ENCODE data around the gene NCOA1.

Gene NCOA1

DNA sequence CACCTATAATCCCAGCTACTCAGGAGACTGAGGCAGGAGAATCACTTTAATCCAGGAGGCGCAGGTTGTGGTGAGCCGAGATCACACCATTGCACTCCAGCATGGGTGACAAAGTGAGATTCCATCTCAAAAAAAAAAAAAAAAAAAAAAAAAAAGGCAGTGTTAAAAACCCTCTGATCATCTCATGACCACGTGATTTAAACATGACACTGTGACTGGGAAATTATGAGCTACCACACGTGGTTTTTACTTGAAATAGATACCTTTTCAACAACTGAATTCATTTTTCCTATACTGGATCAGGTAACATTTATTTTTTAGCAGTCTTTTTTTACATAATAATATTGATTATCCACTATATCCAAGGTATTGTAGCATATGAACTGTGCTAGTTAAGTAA lies 199.5 kb downstream of the NCOA1 start:
- no peak for DNase-seq (ENCODE audit: low read depth in 3 of 3)

DNA sequence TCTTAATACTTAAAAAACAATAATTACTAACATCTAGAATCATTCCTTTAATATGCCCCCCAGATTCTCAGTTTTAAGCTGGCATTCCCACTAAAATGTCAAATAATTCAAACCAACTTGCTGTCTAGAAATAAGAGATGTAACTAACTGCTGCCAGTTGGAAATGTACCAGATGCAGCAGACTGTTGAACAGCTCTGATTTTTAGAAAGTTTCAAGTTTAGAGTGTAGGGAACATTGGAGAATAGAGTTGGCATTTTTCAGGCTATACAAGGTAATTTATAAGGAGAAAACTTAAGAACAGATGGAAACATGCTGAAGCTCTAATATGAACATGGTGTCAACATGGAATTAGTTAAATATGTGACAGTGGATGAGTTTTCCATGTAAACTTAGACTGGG lies 200.8 kb downstream of the NCOA1 start:
- no peak for DNase-seq (ENCODE audit: low read depth in 3 of 3)

DNA sequence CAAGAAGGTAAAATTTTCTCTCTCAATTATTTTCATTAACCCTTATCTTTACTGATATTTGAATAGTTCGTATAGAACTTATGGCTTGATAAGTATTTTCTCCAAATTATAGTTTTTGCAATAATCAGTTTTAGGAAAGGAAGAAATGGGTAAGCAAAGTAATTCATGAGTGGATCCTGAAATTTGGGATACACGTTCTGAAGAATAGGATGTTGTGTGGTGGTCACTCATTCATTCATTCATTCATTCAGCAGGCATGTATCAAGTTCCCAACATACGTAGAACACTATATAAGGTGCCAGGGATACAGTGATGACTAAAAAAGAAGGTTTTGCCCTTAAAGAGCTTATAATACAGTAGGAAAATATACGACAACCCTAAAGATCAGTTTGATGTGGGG lies 206.7 kb downstream of the NCOA1 start:
- no peak for DNase-seq (ENCODE audit: low read depth in 3 of 3)

DNA sequence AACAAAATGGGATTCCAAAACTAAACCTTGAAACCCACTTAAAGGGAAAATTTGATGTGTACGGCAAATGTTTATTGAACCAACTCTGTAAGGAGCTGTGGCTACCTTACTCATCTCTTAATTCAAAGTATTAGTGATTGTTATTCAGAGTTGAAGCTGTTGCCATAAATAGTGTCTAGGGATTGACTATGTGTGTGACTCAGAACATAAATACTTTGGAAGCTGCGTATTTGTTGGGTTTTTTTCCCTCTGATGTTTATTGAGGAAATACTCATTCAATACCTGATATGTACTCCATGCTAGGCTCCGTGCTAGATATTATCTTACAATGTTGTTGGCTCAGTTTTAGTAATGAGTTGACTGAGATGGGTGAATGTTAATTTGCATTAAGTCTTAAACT lies 211.7 kb downstream of the NCOA1 start:
- DNase-seq (ENCODE audit: low read depth in 3 of 3), result no peak

DNA sequence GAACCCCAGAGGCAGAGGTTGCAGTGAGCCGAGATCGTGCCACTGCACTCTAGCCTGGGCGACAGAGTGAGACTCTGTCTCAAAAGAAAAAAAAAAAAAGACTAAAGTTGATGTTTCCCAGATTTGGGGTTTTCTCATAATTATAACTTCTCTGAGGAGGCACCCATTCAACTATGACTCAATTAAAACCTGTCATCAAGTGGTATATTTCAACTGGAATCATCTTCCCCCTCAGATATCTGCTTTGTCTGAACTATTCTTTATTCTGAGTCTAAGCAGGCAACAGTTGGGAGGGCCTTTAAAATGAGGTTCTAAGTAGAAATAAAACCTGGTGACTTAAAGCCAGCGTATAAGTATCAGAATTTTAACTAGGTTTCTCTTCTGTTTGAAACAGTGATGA lies 213.6 kb downstream of the NCOA1 start:
- no peak for DNase-seq (ENCODE audit: low read depth in 3 of 3)

DNA sequence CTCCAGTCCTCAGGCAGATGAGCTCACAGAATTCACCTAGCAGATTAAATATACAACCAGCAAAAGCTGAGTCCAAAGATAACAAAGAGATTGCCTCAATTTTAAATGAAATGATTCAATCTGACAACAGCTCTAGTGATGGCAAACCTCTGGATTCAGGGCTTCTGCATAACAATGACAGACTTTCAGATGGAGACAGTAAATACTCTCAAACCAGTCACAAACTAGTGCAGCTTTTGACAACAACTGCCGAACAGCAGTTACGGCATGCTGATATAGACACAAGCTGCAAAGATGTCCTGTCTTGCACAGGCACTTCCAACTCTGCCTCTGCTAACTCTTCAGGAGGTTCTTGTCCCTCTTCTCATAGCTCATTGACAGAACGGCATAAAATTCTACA lies 216.1 kb downstream of the NCOA1 start:
- DNase-seq (ENCODE audit: low read depth in 3 of 3), result no peak

DNA sequence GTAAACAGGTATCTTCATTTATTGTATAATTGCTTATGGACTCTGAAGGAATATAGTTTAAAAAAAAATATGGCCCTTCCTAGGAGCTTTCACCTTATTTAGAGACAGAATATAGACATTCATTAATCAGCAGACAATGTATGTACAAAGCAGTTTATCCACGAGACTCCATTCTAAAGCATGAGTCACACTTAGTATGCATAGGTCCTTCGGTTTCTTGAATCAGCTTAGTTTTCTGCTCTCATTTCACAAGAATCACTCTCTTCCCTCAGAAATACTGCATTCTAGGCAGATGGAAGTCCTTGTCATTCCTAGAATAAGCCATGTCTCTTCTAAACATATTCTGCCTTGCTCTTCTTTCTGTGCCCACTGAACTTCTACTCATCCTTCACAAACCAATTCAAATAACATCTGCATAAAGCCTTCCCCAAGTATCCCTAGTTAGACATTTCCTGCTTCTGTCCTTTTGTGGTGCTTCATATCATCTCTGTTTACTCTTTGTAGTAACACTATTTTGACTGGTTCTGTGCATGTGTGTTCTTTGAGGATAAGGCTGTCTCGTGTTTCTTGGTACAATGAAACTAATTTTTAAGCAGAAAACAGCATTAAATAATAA lies 217.6 kb downstream of the NCOA1 start:
- no peak for DNase-seq (ENCODE audit: low read depth in 3 of 3)

DNA sequence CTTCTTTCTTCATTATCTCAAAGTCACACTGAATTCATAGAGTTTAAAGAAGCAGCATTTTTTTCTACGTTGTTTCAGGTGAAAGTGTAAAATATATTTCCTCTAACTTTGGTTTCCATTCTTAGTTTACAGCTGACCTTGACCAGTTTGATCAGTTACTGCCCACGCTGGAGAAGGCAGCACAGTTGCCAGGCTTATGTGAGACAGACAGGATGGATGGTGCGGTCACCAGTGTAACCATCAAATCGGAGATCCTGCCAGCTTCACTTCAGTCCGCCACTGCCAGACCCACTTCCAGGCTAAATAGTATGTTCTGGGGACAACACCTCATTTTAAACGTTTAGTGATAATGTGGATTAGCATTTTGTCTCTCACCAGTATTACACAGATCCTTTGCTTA lies 219.8 kb downstream of the NCOA1 start:
- no peak for DNase-seq (ENCODE audit: low read depth in 3 of 3)

DNA sequence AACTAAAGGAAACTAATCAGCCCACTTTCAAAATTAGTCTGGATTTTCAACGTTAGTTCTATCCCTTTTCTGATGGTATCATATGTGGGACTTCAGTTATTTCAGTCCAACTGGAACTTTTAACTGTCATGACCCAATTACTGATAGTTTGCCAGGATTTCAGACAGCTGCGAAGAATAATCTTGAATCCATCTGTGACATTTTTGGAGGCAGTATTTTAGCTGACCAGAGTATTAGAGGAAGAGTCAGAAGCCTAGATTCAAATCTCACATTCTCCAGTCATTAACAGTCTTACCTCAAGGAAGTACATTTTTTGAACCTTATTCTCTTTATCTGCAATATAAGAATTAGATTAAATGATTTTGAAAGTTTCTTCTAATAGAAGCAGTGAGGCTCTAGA lies 220.8 kb downstream of the NCOA1 start:
- DNase-seq (ENCODE audit: low read depth in 3 of 3), result no peak

DNA sequence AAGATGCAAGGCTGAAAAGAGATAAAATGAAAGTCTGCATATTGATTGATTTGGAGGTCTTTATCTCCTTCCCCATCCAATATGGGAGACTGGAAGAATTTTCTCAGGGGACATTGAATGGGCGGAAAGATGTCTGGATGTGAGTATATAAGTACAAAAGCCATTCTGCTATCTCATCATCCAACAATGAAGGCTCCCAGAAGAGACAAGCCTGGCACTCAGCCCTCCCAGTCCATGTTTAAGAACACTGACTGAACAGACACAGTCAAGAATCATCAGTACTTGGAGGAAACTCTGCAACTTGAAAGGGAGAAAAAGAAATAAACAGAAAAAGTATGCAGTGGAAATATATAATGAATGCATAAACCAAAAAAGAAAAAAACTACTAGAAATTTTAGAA lies 221.2 kb downstream of the NCOA1 start:
- DNase-seq (ENCODE audit: low read depth in 3 of 3), result no peak

DNA sequence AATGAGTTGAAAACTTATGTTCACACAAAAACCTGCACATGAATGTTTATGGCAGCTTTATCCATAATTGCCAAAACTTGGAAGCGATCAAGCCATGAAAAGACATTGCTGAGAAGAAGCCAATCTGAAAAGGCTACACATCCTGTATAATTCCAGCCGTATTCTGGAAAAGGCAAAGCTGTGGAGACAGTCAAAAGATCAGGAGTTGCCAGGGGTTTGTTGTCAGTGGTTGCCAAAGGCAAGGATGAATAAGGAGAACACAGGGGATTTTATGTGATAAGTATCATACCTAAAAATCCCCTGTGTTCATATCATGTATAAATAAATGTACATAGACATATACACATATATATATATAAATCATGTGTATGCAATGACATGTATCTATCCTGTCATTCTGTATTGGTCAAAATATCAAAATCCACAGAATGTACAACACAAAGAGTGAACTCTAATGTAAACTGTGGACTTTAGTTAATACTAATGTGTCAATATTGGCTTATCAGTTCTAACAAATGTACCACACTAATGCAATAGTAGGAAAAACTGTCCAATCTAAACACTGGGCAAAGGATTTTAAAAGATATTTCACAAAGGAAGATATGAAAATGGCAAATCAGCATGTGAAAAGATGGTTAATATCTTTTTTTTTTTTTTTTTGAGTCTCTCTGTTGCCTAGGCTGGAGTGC lies 226.4 kb downstream of the NCOA1 start:
- no peak for DNase-seq (ENCODE audit: low read depth in 3 of 3)

DNA sequence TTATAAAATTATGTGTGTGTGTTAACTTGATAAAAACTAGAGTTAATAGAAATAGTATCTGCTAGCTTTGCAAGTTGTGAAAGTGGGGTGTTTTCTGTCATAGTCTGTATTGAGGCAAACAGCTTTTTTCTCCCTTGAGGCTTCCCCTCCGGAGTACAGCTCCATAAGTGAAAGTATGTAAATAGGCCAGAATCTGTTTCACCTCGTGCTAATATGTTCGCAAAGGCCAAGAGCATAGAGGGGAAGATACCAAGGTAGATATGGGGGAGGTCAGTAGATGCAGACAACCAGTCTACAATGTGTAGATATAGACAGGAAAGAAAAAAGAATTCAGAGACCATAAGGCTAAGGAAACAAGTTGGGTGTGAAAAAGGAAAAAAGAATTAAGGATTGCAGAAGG lies 229.3 kb downstream of the NCOA1 start:
- DNase-seq (ENCODE audit: low read depth in 3 of 3), result no peak

DNA sequence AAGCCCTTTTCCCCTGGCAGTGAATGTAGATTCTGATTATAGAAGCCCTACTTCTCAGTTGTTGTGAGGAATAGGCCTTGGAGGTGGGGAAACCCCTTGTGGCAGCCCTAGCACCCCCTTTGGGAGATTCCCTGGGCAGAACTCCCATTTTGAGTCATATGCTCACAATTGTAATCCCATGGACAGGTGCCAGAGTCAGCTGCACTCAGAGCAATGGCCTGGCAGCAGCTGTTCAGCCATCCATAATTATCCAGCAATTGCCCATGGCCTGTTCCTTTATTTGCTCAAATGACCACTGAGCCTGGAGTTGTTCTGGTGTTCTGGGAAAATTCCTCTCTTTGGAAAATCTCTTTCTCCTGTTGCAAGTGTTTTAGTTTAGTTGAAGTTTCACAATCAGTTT lies 230.4 kb downstream of the NCOA1 start:
- DNase-seq (ENCODE audit: low read depth in 3 of 3), result no peak

DNA sequence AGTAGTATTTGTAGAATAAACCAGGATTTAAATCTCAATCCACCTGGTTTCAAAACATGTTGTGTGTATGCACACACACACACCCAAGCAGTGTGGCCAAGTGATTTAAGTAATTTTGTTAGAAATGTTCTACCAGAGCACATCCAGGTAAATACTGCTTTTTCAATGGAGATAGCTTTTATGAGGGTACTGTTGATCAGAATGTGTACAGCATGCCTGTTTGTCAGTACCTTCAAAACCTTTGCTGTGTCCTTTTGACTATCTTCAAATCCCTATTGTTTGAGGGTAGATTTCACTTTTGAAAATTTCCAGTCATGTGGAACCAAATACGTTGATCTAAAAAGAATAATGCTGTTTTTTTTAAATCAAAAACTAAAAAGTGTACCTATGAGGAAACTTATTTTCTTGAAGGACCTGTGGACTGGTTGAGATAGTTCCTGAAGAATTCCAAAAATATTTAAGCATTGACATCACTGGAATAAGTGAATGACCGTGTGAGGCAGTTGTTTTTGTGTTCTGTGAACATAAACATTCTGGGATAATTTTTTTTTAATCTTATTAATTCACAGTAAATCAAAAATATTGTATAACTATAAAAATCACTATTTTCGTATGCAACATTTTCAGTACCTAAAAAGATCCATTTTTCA lies 231.2 kb downstream of the NCOA1 start:
- DNase-seq (ENCODE audit: low read depth in 3 of 3), result no peak

DNA sequence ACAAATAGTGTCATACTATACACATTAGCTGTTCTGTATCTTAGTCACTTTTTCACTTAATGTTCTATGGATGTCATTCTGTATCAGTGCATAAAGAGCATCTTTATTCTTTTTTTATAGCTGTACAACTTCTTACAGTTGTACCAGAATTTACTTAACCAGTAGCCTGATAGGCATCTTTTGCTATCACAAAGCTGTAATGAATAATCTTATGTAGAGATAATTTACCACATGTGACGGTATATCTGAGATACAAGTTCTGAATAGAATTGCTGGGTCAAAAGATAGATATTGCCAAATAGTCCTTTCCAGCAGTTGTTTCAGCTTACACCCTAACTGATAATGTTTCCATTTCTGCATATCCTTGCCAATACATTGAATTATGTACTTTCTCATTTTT lies 232.1 kb downstream of the NCOA1 start:
- no peak for DNase-seq (ENCODE audit: low read depth in 3 of 3)

DNA sequence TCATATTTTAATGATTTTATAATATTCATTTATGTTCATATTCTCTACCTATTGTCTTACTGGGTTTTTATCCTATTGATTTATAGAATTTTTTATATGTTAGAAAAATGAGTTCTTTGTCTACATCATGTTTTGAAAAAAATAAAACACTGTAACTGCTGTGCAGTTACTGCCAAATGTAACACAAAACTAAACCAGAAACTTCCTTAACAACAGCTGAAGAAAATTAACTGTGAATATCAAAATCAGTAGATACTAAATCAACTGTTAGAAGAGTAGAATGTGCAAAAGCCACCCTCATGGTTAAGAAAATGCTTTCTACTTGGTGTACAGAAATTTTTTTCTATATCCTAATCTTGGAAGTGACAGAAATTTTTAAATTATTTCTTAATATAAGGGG lies 232.6 kb downstream of the NCOA1 start:
- DNase-seq (ENCODE audit: low read depth in 3 of 3), result no peak

DNA sequence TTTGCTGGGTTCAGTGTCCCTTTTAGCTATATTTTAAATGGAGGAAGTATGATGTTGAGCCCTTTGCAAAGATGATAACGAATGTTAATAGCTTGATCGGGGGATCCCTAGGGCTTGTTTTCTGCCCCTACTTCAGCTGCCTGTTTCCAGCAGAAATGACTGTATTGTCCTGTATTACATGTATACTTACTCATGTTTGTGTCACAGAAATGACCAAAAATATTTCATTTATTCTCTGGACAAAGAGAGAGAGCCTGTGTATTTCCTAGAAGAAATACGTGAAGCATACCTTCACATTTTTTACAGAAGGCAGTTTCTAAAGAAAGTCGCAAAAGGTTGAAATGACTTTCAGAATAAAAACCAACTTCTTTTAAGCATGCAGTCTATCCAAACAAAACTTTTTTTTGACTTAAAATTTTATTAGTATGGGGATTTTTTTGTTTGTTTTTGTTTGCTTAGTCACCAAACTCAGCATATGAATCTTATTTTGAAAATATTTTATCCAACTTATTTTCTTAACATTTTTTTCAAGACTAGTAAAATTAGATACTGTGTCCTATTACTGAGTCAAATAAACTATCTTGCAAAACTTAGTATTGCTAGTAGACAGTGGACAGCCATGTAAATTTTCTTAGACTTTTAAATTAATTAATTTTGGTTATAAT lies 233.2 kb downstream of the NCOA1 start:
- DNase-seq (ENCODE audit: low read depth in 3 of 3), result no peak

DNA sequence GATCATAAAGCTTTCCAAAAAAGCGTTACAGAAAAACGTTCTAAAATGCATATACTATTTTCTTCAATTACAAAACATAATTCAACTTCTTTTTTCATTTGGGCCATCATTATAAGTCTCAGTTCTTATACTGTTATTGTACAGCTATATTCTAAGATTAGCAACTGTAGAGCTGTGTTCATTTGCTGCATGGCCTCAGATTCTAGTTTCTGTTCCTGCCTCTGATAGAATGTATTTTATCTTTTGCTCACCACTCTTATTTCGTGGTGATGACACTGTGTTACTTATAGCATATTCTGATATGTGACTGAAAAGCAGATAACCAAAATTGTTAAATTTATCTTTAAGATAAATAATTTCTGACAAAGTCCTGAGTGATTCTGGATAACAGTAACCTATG lies 234.9 kb downstream of the NCOA1 start:
- DNase-seq (ENCODE audit: low read depth in 3 of 3), result no peak

DNA sequence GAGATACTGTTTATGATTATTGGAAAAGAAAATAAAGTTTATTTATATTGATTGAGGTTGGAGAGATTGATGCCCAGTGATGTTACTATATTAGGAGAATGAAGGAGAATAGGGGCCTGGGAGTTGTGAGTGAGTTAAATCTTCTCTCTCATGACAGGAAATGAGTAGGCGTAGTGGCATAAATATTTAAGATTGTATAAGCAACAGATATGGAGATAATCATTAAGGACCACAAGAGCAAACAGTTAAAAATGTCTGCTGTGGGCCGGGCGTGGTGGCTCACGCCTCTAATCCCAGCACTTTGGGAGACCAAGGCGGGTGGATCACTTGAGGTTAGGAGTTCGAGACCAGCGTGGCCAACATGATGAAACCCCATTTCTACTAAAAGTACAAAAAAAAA lies 239.4 kb downstream of the NCOA1 start:
- no peak for DNase-seq (ENCODE audit: low read depth in 3 of 3)

DNA sequence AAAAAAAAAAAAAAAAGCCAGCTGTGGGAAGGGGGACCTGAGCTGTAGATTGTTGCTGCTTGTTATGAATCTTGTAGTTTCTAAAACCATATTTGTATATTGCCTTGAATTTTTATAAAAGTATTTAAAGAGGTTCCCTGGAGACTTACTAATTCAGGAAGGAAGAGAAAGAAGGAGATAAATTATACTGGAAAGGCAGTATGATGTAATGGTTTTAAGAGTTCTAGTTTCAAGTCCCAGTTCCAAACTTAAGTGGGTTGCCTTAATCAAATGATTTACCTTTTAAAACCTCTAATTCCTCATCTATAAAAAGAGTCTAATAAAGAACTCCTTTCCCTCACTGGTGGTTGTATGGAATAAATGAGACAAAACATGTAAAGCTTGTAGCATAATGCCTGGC lies 240.0 kb downstream of the NCOA1 start:
- no peak for DNase-seq (ENCODE audit: low read depth in 3 of 3)

DNA sequence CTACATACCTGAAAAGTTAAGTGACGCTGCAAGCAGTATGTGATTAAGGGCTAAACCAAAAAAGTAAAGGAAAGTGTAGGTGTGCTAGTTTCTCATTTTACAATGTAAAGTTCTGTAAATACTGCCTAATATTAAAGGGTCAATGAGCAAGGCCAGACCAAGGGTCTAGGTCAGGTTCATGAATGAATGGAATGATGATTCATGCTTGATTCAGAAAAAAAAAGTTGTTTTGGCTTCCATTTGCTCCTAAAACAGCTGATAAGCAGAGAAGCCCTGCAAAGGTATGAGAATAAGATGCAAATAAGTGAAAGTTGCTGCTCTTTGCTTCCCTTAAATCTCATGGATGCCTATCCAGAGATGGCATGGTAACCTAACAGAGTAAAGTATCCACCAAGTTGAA lies 240.9 kb downstream of the NCOA1 start:
- DNase-seq (ENCODE audit: low read depth in 3 of 3), result no peak

DNA sequence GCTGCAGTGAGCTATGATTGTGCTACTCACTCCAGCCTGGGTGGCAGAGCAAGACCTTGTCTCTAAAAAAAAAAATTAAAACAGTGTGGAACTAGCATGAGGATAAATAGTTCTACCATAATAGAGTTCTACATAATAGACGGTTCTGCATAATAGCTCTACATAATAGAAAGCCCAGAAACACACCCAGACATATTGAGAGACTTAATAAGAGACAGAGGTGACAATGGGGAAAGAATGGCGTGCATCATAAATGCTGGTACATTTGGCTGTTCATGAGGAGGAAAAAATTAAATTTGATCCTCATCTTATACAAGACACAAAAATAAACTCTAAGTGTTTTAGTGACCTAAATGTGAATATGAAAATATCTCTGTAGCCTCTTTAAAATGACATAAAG lies 243.7 kb downstream of the NCOA1 start:
- DNase-seq (ENCODE audit: low read depth in 3 of 3), result no peak
